Fibroblast of peridontal ligament (primary cell): ENCODE data around the gene MTUS2.

Source experiments
- DNase-seq: peaks from one replicate; pipeline ENCODE4 v3.0.0-alpha.2; 2010; ENCODE audit errors: extremely low read depth

The MTUS2 gene

DNA sequence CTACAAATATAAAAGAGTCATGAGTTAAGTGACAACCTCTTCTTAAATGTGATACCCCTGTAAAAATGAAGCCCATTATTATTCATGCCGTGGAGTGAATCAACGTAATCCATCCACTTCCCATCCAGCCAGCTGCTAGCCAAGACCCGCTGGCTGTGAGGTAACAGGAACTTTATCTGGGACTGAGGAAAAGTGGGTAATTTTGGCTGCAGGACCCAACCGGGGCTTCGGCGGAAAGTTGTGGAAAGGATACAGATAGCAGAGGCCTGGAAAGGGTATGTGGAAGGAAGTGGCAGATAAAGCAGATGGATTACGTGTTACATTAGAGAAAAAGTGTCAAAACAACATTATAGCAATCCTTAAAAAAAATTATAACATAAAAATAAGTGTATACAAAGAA is 727.0 kb downstream of the MTUS2 start:
- no peak for DNase-seq

DNA sequence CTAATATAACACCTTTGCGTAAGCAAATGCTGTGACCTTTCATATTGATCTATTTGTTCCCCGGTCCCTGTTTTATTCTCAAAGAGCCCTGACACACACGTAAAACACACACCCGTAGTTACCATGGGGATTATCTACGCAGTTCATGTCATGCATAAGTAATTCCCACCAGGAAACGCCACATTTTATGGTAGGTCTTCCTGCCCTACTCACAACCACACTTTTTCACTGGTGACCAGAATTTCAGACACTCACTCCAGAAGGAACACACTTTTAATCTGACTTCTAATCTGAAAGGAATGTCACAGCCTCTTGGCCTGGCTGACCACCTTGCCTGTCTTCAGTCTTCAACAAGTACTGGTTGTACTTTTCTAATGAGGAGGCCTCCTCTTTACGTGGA is 728.6 kb downstream of the MTUS2 start:
- no peak for DNase-seq

DNA sequence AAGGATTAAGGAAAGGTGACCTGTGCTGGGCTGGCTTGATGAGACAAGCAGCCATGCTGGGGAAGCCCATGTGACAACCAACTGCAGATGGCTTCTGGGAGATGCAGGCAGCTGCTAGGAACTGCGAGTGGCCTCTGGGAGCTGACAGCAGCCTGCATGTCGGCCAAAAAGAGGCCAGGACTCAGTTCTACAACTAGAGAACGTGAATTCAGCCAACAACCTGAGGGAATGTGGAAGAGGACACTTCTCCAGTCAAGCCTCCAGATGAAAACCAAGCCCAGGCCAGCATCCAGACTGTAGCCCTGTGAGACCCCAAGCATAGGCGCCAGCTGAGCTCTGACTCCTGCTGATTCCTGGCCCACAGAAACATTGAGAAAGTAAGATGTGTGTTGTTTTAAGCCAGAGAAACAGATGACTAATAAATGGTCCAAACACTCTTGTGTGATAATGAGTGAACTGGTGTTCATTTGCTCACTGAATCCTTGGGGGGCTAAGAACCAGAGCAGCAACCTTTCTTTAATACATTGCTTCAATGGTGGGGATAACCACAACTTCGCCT is 730.4 kb downstream of the MTUS2 start:
- no peak for DNase-seq

DNA sequence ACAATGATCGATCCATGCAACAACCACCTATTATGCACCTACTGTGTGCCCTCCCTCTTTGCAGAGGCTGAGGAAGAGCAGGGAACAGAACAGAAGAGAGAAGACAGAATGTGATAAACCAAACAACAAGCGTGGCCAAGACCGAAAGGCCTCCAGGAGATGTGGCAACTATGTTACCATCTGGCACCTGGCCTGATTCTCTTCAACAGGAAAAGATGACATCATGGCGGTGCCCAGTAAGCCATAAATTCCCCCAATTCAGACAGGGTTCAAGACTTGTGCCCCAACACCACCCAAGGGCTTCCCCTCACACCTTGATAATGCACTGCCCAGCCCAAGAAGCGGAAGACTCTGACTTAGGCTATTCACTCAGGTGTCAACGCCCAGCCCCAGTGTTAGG is 731.1 kb downstream of the MTUS2 start:
- no peak for DNase-seq
